HEK293T (cell line): ENCODE measurements around the gene LRP5.

ENCODE experiments used
- HDGF ChIP-seq: fragments of 450-650 bp; IDR thresholded peaks from 2 replicates; pipeline ENCODE4 v1.6.1; 2017; ENCODE audit warnings: antibody characterized with exemption, borderline replicate concordance
- TARDBP ChIP-seq: fragments of 450-650 bp; IDR thresholded peaks from 2 replicates; pipeline ENCODE4 v1.6.1; 2016
- TF ChIP-seq, protein P1 (sequence below): fragments of 450-650 bp; IDR thresholded peaks from 2 replicates; pipeline ENCODE4 v1.6.1; 2016

DNA sequence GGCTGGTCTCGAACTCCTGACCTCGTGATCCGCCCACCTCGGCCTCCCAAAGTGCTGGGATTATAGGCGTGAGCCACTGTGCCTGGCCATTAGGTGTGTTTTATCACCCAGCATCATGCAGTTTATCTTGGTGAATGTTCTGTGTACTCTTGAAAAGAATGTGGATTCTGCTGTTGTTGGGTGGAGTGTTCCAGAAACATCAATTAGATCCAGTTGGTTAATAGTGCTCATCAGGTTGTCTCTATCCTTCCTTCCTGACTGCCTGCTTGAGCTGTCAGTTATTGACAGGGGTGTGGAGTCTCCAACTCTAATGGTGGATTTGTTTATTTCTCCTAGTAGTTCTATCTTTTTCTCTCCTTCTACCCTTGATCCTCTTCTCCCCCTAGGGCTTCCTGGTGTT, 118.0 kb downstream of the LRP5 start:
- TF ChIP-seq HDGF, result no peak
- TF ChIP-seq TARDBP, result no peak
- TF ChIP-seq, protein P1, sequence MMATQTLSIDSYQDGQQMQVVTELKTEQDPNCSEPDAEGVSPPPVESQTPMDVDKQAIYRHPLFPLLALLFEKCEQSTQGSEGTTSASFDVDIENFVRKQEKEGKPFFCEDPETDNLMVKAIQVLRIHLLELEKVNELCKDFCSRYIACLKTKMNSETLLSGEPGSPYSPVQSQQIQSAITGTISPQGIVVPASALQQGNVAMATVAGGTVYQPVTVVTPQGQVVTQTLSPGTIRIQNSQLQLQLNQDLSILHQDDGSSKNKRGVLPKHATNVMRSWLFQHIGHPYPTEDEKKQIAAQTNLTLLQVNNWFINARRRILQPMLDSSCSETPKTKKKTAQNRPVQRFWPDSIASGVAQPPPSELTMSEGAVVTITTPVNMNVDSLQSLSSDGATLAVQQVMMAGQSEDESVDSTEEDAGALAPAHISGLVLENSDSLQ, result no peak
